H1 (cell line): ENCODE results near the gene NCAM1.

Experiments
- ATF3 ChIP-seq: IDR thresholded peaks from 2 replicates; pipeline ENCODE4 v1.6.1; 2011; ENCODE audit warnings: low read depth, mild to moderate bottlenecking, low read length; ENCODE audit not compliant: insufficient read depth
- CTCF ChIP-seq, 3 experiments: IDR thresholded peaks; 1 replicate in 2 of 3; 2 replicates in 1 of 3; pipeline versions ENCODE4 v1.5.1 to v1.6.1; 2011; ENCODE audit warnings: low read length in 3 of 3, mild to moderate bottlenecking in 3 of 3, inconsistent platforms in 2 of 3, low read depth in 1 of 3, moderate library complexity in 1 of 3; ENCODE audit not compliant: insufficient read depth in 1 of 3; ENCODE audit errors: control extremely low read depth in 1 of 3

GRCh38 chr11:113283881-113284280 lies 322.7 kb downstream of the NCAM1 start:
- TF ChIP-seq CTCF (IDR thresholded peaks at IDR 0.05; ENCODE audit: control extremely low read depth in 1 of 3, insufficient read depth in 1 of 3, low read depth in 1 of 3, low read length in 3 of 3) (no peak), ATF3 (no peak)
